Measurements from ENCODE around the gene LDLRAD3. TPM values are rescaled to one million over a fixed set of nuclear protein-coding genes. Genes with fewer than 3 reads are reported as not detected.

The LDLRAD3 gene
- total RNA-seq, 1 donor from 2014 or later, result 1.2 TPM

DNA sequence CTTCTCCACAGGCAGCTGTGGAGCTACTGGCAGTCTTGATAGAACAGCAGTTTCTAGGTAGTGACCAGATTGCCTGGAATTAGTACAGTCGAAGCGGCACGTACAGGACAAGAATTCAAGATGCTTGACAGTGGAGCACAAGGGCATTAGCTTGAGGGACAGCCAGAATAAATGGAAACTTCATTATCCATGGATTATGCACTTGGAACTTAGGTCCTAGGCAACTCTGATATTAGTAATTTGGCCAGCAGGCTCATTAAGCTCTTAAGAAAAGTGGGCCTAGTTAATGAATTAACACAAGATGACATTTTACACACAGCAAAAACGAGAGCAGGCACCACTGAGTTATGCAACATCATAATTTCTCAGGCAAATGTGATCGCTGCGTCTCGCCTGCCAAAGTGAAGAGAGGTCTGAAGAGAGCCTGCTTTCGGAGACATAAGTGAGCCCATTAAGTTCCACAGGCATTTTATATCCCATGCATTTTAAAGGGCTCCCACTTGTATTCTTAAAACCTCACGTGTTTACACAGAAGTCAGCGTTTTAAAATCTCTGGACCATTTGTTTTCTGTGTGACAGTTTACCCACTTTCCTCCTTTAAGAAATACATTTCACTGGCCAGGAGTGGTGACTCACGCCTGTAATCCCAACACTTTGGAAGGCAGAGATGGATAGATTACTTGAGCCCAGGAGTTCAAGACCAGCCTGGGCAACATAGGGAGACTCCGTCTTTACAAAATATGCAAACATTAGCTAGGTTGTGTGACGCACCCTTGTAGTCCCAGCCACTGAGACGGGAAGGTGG lies 279.2 kb downstream of the LDLRAD3 start:
- intact Hi-C loops (cut with DNase I), result no loop called here
- DNase-seq (no peak), ATAC-seq (ENCODE audit: poor library complexity) (no peak)

DNA sequence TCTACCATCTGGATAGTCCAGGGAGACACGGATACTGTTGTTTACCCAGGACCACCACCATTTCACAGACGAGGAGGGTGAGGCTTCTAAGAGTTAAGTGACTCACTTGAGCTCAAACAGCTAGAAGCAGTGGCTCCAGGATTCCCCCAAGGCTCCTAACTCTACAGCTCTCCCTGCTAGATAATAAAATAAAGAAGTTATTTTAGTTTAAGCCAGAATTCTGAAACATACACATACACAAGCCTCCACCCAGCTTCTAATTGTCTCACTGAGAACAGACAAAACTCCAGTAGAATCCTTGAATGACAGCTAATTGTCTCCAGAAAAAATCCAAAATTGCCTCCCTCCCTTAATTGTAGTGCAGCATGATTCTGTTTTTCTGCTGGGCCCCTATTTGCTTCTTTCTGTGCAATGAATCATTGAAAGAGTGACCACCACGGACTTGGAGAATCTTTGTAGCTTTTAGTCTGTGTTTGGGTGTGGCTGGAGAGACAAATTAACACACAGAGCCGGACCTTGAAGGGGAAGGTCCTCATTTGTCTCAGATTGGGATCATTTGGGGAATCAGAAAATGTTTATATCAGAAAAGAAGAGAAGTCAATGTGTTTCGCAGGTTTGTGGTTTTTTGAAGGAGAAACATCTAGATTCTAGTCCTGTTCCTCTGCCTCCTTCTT lies 280.5 kb downstream of the LDLRAD3 start:
- DNase-seq (no peak), ATAC-seq (ENCODE audit: poor library complexity) (no peak)
- intact Hi-C loops (cut with DNase I), result no loop called here

DNA sequence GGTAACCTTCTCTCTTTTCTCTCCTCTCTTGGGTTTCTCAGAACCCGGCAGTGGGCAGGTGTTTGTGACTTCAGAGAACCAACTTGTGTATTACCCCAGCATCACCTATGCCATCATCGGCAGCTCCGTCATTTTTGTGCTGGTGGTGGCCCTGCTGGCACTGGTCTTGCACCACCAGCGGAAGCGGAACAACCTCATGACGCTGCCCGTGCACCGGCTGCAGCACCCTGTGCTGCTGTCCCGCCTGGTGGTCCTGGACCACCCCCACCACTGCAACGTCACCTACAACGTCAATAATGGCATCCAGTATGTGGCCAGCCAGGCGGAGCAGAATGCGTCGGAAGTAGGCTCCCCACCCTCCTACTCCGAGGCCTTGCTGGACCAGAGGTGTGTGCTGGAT lies 283.2 kb downstream of the LDLRAD3 start:
- ATAC-seq (ENCODE audit: poor library complexity), result no peak
- DNase-seq, result no peak
- intact Hi-C loops (cut with DNase I), result no loop called here

DNA sequence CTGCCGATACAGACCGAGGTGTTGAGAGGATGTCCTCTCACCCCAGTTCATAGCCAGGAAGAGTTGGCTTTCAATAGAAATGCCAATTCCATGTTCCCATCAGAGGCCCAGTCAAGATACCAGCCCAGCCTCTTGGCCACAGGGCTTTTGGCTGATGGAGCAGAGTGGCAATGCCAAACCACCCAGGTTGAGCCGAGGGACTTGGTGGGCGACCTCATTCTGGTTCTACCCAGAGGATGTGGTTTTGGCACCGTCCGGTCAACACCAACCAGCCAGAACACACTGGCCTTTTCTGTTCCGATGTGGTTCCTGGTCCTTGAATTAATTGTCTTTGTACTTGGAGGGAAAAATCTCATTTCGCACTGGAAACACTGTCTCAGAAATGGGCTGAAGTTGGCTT lies 284.8 kb downstream of the LDLRAD3 start:
- intact Hi-C loops (cut with DNase I), result no loop called here
- no peak for ATAC-seq (ENCODE audit: poor library complexity)
- no peak for DNase-seq

DNA sequence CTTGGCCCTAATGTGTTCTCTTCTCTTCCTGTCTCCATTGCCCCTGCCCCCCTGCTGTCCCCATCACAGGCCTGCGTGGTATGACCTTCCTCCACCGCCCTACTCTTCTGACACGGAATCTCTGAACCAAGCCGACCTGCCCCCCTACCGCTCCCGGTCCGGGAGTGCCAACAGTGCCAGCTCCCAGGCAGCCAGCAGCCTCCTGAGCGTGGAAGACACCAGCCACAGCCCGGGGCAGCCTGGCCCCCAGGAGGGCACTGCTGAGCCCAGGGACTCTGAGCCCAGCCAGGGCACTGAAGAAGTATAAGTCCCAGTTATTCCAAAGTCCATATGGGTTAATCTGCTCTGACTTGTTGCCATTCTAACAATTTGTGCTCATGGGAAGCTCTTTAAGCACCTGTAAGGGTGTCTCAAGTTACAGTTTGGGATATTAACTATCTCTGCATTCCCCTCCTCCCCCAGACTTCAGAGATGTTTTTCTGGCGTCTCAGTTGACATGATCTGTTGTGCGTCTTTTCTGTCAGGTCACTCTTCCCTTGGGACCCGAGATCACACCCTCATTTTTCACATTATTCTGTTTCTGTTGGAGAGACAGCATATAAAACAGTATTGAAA lies 285.3 kb downstream of the LDLRAD3 start:
- no peak for ATAC-seq (ENCODE audit: poor library complexity)
- intact Hi-C loops (cut with DNase I), result no loop called here

DNA sequence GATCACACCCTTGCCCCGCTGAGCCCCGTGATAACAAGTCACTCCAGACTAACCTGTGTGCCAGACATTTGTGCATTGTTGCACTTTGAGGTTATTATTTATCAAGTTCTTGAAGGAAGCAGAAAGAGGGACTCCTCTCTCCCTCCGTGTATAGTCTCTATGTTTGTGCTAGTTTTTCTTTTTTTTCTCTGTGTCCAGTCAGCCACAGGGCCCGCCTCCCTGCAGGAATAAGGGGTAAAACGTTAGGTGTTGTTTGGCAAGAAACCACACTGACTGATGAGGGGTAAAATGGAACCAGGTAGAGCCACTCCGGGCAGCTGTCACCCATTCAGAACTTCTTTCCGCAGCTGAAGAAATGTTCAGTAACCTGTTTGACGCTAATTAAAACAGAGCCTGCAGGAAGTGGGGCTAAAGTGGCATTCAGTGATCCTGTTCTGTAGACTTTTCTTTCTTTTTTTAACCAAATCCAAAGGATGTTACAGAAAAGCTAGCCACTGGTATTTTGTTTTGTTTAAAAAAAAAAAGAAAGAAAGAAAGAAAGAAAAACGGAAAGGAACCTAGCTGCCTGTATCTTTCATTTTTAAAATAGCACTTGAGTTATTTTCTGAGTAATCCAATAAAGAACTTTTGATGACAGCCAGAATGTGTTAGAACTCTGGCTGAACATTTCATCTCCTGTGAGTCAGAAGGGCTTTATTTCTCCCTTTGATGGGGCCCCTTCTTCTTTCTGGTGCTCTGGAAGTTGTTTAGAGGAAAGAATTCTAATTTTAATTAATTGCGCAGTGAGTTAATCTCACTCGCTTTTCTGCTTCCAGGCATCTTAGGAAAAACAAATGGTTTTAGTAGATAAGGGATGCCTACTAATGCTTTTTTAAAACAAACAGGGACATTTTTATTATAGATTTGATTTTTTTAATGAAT lies 287.2 kb downstream of the LDLRAD3 start:
- no peak for ATAC-seq (ENCODE audit: poor library complexity)
- DNase-seq, result no peak
- intact Hi-C loops (cut with DNase I), result no loop called here

More for the DNA sequence above, 285.3 kb downstream of the LDLRAD3 start:
- DNase-seq, result no peak

DNA sequence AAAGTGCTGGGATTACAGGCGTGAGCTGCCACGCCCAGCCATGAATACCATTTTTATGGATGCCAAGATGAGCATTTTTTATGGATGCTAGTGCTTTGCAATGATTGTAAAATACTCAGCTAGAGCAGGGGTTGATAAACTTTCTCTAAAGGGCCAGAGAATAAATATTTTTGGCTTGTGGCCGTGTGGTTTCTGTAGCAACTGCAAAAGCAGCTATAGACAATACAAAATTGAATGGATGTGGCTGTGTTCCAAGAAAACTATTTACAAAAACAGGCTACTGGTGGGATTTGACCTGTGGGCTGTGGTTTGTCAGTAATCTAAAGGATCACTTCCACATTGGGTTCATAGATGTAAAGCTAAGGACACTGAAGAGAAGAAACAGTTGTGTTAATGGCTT lies 289.3 kb downstream of the LDLRAD3 start:
- DNase-seq (no peak), ATAC-seq (ENCODE audit: poor library complexity) (no peak)
- intact Hi-C loops (cut with DNase I), result no loop called here

DNA sequence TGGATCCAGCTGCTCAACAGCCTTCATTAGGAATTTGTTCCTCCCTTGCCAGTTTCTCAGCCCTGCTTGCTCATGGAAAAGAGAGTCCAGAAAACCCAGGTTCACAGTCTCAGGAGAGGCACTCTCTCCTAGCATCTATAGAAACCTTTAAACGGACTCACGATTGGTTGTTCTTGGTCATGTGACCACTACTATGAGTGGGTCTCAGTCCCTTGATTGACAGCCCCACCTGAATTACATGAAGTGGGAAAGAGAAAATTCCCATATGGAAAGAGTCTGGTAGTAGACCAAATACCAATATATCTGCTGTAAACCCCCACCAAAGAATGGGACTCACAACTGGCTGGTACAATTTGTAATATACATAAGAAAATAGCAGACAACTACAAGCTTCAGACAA lies 291.0 kb downstream of the LDLRAD3 start:
- no peak for DNase-seq
- no peak for ATAC-seq (ENCODE audit: poor library complexity)
- intact Hi-C loops (cut with DNase I), result no loop called here

DNA sequence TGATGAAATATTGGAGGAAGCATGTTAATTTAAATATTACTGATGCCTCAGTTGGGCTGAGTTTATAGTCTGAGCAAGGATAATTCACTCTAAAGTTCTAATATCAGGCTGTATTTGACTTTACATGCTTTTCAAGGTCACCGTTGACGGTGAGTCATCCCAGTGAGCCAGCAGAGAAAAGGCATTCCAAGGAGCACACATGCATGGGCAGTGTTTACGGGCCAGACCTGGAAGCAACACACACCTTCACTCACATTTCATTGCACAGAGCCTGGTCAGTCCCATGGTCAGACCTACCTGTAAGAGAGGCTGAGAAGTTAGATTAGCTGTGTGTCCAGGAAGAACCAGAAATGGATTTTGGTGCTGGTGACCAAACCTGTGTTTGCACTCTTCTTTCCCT lies 291.9 kb downstream of the LDLRAD3 start:
- DNase-seq (no peak), ATAC-seq (ENCODE audit: poor library complexity) (no peak)
- intact Hi-C loops (cut with DNase I), result no loop called here

DNA sequence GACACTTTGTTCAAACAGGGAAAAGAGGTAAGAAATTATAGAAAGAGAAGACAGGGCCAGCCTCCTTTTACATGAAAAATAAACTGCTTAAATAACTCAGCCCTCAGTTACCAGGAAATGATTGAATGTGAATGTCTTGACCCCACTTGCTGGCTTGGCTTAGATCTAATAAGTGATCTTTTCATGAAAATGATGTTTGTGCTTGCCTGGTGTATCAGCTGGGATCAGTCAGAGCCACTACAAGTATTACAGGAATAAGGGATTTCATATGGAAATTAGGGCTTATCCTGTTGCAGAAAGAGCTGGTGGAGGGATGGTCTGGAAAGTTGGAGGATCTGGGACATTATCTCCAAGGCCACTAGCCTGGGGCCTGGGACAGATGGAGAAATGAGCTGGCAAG lies 293.5 kb downstream of the LDLRAD3 start:
- intact Hi-C loops (cut with DNase I), result no loop called here
- DNase-seq, result no peak
- no peak for ATAC-seq (ENCODE audit: poor library complexity)

DNA sequence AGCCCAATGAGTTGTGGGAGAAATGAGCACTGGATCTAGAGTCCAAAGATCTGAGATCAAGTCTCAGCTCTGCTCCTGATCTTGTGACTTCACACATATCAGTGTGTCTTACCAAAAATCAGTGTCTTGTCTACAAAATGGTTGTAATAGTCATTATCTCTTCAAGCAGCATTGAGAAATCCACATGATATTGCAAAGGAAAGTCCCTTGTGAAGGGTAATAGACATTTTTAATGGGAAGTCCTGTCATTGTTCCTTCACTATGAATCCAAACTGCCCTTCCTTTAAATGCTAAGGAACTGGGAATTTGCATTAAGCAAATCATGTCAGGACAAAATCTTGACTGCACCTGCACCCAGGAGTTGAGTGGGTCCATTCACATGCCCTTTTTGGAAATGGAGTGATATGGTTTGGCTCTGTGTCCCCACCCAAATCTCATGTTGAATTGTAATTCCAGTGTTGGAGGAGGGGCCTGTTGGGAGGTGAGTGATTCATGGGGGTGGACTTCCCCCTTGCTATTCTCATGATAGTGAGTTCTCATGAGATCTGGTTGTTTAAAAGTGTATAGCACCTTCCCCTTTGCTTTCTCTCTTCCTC lies 294.3 kb downstream of the LDLRAD3 start:
- DNase-seq, result no peak
- no peak for ATAC-seq (ENCODE audit: poor library complexity)
- intact Hi-C loops (cut with DNase I), result no loop called here

DNA sequence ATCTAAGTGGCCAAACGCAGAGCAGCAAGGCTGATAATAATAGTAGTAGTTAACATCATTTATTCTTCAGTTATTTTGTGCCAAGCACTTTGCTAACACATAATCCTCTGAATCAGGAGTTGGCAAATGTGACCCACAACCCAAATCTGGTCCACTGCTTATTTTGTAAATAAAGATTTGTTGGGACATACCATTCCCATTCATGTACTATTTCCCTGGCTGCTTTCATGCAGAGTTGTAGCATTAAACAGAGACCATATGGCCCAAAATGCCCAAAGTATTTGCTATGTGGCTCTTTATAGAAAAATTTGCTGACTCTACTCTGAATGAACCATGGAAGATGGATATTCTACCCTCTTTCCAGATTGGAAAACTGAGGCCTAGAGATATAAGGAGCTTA lies 295.0 kb downstream of the LDLRAD3 start:
- intact Hi-C loops (cut with DNase I), result no loop called here
- DNase-seq (no peak), ATAC-seq (ENCODE audit: poor library complexity) (no peak)

DNA sequence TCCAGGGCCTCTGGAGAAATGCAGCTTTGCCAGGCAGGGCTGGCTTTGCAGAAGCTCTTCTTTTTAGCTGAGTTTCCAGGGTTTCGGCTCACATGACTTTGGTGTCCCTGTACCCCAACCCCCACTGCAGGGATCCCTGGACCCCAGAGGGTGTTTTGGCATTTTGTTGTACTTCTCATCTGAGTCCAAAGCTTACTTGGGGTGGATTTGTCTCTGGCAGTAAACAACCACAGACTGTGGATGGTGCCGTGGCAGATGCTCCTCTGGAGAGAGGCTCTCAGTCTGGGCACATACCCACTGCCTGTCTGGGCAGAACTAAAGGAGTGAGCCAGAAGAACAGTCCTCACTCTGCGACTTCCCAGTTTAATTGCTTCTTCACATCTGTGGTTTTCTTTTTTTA lies 295.8 kb downstream of the LDLRAD3 start:
- no peak for ATAC-seq (ENCODE audit: poor library complexity)
- DNase-seq, result no peak
- intact Hi-C loops (cut with DNase I), result no loop called here

DNA sequence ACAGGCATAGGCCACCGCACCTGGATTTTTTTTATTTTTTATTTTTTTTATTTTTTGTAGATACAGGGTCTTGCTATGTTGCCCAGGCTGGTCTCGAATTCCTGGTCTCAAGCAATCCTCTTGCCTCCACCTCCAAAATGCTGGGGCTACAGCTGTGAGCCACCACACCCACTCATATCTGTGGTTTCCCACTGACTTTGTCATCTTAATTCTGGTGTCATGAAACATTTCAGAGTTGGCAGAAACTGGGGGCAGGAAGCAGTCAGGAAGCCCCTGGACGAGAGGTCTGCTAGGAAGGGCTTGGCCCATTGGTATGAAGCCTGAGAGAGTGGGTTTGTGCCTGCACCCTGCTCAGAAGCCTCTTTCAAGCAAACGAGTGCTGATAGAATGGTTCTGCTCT lies 296.3 kb downstream of the LDLRAD3 start:
- intact Hi-C loops (cut with DNase I), result no loop called here
- DNase-seq (no peak), ATAC-seq (ENCODE audit: poor library complexity) (no peak)

DNA sequence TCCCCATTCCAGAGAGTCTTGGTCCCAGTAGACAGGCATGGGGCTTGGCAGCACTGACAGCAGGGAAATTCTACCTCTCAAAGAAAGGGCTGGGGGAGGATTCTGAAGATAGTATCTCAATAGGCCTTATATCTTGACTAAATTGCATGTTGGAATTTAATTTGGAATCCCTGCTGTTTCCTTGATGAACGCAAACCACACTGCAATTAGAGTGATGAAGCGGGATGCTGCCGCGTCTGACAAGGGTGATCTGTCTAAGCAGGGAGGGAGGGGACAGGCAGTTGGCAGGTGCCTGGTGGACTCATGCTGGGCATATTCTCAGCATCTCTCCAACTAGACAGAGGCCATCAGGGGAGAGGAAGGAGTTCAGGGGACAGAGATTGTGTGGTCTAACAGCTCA lies 296.9 kb downstream of the LDLRAD3 start:
- no peak for ATAC-seq (ENCODE audit: poor library complexity)
- intact Hi-C loops (cut with DNase I), result no loop called here
- no peak for DNase-seq

DNA sequence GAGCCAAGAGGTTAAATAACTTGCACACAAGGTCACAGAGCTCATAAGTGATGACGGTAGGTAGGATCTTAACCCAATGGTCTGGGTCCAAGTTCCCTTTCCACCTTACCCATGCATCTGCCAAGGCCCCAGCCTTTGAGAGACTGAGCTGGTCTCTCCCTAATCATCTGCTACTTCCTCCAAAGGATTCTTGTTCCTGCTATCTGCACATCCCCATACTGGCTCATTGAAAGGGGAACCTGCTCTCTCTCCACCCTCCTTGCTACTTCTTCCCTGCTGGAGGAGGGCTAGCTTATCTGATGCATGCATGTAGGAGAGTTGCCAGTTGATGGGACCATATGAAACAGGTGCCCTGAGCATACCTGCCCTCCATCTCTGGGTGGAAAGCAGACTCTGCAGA lies 297.6 kb downstream of the LDLRAD3 start:
- ATAC-seq (ENCODE audit: poor library complexity) (no peak), DNase-seq (no peak)
- intact Hi-C loops (cut with DNase I), result no loop called here

DNA sequence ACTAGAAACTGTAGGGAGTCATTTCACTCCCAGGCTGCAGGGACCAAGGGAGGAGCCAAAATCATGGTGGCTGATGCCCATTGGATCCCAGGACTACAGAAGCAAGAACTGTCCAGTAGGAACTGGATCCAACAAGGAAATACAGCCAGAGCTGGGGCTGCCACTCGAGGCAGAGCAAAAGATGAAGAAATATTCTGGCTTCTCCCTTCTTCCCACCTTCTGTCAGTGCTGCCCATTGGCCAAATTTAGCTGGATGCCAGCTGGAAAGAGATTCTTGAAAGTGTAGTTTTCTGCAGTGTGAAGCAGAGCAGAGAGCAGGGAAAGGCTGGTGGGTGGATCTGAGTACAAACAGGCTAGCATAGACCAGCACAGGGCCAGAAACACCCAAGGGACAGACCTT lies 299.8 kb downstream of the LDLRAD3 start:
- intact Hi-C loops (cut with DNase I), result no loop called here
- no peak for ATAC-seq (ENCODE audit: poor library complexity)
- DNase-seq, result no peak

DNA sequence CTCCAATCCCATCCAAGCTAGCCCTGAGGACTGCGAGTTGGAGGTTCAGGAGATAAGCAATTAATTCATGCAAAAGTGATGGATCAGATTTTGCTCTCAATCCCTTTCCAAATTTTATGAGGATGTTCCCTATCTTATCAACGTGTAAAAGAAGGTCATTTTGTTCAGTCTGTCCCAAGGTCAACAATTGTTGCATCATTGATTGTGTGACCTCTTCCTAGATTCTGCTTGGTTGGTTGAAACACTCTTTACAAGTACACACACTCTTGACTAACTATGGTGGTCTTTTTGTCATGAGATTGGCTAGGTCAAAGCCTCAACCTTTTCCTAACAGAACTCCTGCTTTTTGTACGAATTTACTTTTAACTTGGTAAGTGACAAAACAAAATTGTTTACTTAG lies 303.6 kb downstream of the LDLRAD3 start:
- DNase-seq (no peak), ATAC-seq (ENCODE audit: poor library complexity) (no peak)

DNA sequence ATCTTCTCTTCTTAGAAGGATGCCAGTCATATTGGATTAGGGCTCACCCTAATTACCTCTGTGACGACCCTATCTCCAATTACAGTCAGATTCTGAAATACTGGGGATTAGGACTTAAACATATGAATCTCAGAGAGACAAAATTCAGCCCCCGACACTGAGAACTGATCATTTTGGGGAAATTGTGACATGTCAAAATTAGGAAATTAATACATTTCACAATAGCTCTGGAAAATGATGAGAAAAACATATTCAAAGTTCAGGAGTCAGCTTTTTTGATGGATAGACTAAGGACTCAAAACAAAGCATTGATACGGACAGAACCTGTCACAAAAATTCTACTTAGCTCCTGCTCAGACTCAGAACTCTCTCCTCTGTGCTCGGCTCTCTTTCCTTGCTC lies 304.6 kb downstream of the LDLRAD3 start:
- ATAC-seq (ENCODE audit: poor library complexity), result no peak
- intact Hi-C loops (cut with DNase I), result no loop called here
- no peak for DNase-seq

More for the DNA sequence above, 303.6 kb downstream of the LDLRAD3 start:
- intact Hi-C loops (cut with DNase I), result no loop called here
